Caco-2 (cell line): ENCODE data around the gene SLC25A53. TPM values are rescaled to one million over a fixed set of nuclear protein-coding genes. Genes with fewer than 3 reads are reported as not detected.

Experiments
- BruUV-seq: library from RNA; stranded (reverse); fragments of 400-500 nt; replicated peaks from 2 replicates; lab custom pipeline; 2021; lab: Mats Ljungman, UMichigan
- CTCF ChIA-PET: fragments of 300-600 bp; sonication (Branson Sonifier 250); formaldehyde crosslinking; loops from one replicate; lab custom pipeline; 2022; ENCODE audit warnings: antibody characterized with exemption; lab: Charles Lee
- POLR2A ChIA-PET: fragments of 300-600 bp; sonication (Branson Sonifier 250); formaldehyde crosslinking; loops from one replicate; lab custom pipeline; 2022; ENCODE audit warnings: antibody characterized with exemption; lab: Charles Lee
- DNase-seq, 2 experiments: peaks; one replicate each; pipeline versions ENCODE4 v3.0.0 to v3.0.0-alpha.2; 2020 to 2022
- H3K27me3 ChIP-seq: replicated peaks from 2 replicates; pipeline ENCODE4 v1.6.0; 2011; ENCODE audit warnings: low read length; ENCODE audit not compliant: control insufficient read depth, insufficient read depth
- H3K36me3 ChIP-seq: 2 replicates; pipeline ENCODE4 v1.5.1; 2011; ENCODE audit warnings: low read length; ENCODE audit not compliant: control insufficient read depth, insufficient read depth
- H3K4me1 ChIP-seq: fragments of 250-450 bp; sonication (Bioruptor Pico); 2 replicates; pipeline ENCODE4 v1.5.1; 2020; ENCODE audit warnings: mild to moderate bottlenecking
- H3K4me3 ChIP-seq: 2 replicates; pipeline ENCODE4 v1.5.1; 2011; ENCODE audit warnings: low read depth, mild to moderate bottlenecking, control low read depth, low read length
- H3K9me3 ChIP-seq: fragments of 250-450 bp; sonication (Bioruptor Pico); 2 replicates; pipeline ENCODE4 v1.5.1; 2020; ENCODE audit warnings: mild to moderate bottlenecking, moderate library complexity
- H3K27ac Mint-ChIP-seq: one replicate; pipeline ENCODE4 v1.8.0; 2022; ENCODE audit warnings: mixed read lengths; ENCODE audit not compliant: unreplicated experiment
- H3K27me3 Mint-ChIP-seq: one replicate; pipeline ENCODE4 v1.8.0; 2022; ENCODE audit warnings: mixed read lengths; ENCODE audit not compliant: insufficient read depth, unreplicated experiment
- H3K36me3 Mint-ChIP-seq: one replicate; pipeline ENCODE4 v1.8.0; 2022; ENCODE audit warnings: mild to moderate bottlenecking, mixed read lengths; ENCODE audit not compliant: insufficient read depth, unreplicated experiment
- H3K4me1 Mint-ChIP-seq: one replicate; pipeline ENCODE4 v1.8.0; 2022; ENCODE audit warnings: low read depth, mixed read lengths; ENCODE audit not compliant: unreplicated experiment
- H3K4me3 Mint-ChIP-seq: one replicate; pipeline ENCODE4 v1.8.0; 2022; ENCODE audit warnings: mild to moderate bottlenecking, moderate library complexity, mixed read lengths; ENCODE audit not compliant: unreplicated experiment
- H3K9me3 Mint-ChIP-seq: one replicate; pipeline ENCODE4 v1.8.0; 2022; ENCODE audit warnings: mixed read lengths; ENCODE audit not compliant: unreplicated experiment
- CTCF ChIP-seq, 2 experiments: fragments of 200-600 bp in 1 of 2; IDR thresholded peaks; 1 replicate in 1 of 2; 2 replicates in 1 of 2; pipeline versions ENCODE4 v1.5.1 to v1.8.0; 2011 to 2022; ENCODE audit warnings: antibody characterized with exemption in 1 of 2, control low read depth in 1 of 2, inconsistent platforms in 1 of 2, low read depth in 1 of 2, low read length in 1 of 2, mild to moderate bottlenecking in 1 of 2, moderate library complexity in 1 of 2; ENCODE audit not compliant: insufficient read depth in 1 of 2, severe bottlenecking in 1 of 2, unreplicated experiment in 1 of 2
- intact Hi-C: fragments of 100-400 bp; cut with micrococcal nuclease; formaldehyde crosslinking; loops from one replicate; pipeline ENCODE4 v1.10.0; 2022; ENCODE audit not compliant: unreplicated experiment
- total RNA-seq: library from RNA; stranded (reverse); gene quantifications from 2 replicates; pipeline ENCODE4 v1.2.3, GENCODE V29; 2022

The SLC25A53 gene
- total RNA-seq, 1 experiment from 2014 or later: 3.2 TPM

GRCh38 chrX:104105330-104106262 is 51.2 kb downstream of the SLC25A53 start:
- no peak overlapping the region for H3K27ac Mint-ChIP-seq
- DNase-seq: no peak
- H3K9me3 ChIP-seq: no peaks in the 10 kb centered on the region
- H3K4me1 ChIP-seq: no peaks in the 10 kb centered on the region
- H3K4me1 Mint-ChIP-seq: no peaks in the 10 kb centered on the region
- TF ChIP-seq CTCF (IDR thresholded peaks at IDR 0.05; ENCODE audit: insufficient read depth in 1 of 2, low read depth in 1 of 2, low read length in 1 of 2, severe bottlenecking in 1 of 2, unreplicated experiment in 1 of 2): no peak
- no peak overlapping the region for H3K4me3 ChIP-seq
- POLR2A ChIA-PET: no interaction called here
- no peaks in the 10 kb centered on the region for H3K36me3 ChIP-seq
- H3K4me3 Mint-ChIP-seq: no peak overlapping the region
- H3K36me3 Mint-ChIP-seq: no peaks in the 10 kb centered on the region
- H3K27me3 Mint-ChIP-seq: peaks cover 5% of the 10 kb centered on the region
- CTCF ChIA-PET: no interaction called here
- no TSS peak for BruUV-seq
- no peaks in the 10 kb centered on the region for H3K27me3 ChIP-seq
- intact Hi-C loops: no loop called here
- no peaks in the 10 kb centered on the region for H3K9me3 Mint-ChIP-seq

- peaks cover 7% of the 10 kb centered on the region for H3K27me3 Mint-ChIP-seq
- H3K27ac Mint-ChIP-seq: no peak overlapping the region
- no peaks in the 10 kb centered on the region for H3K36me3 Mint-ChIP-seq
- H3K4me3 ChIP-seq: no peak overlapping the region
- no TSS peak for BruUV-seq
- no peaks in the 10 kb centered on the region for H3K27me3 ChIP-seq
- H3K9me3 Mint-ChIP-seq: no peaks in the 10 kb centered on the region
- H3K4me3 Mint-ChIP-seq: no peak overlapping the region
- TF ChIP-seq CTCF (IDR thresholded peaks at IDR 0.05; ENCODE audit: insufficient read depth in 1 of 2, low read depth in 1 of 2, low read length in 1 of 2, severe bottlenecking in 1 of 2, unreplicated experiment in 1 of 2): no peak
- H3K9me3 ChIP-seq: no peaks in the 10 kb centered on the region
- H3K4me1 ChIP-seq: no peaks in the 10 kb centered on the region
- H3K4me1 Mint-ChIP-seq: no peaks in the 10 kb centered on the region
- intact Hi-C loops: no loop called here
- no peaks in the 10 kb centered on the region for H3K36me3 ChIP-seq
- DNase-seq: no peak
- POLR2A ChIA-PET: no interaction called here
- CTCF ChIA-PET: no interaction called here
Measured at GRCh38 chrX:104104676-104105075, 52.1 kb downstream of the SLC25A53 start.

- H3K36me3 Mint-ChIP-seq: no peaks in the 10 kb centered on the region
- H3K9me3 Mint-ChIP-seq: no peaks in the 10 kb centered on the region
- Histone ChIP-seq H3K4me1 (no peaks in the 10 kb centered on the region), H3K4me3 (no peak overlapping the region), H3K27me3 (no peaks in the 10 kb centered on the region), H3K36me3 (no peaks in the 10 kb centered on the region), H3K9me3 (no peaks in the 10 kb centered on the region)
- BruUV-seq: no TSS peak
- no peaks in the 10 kb centered on the region for H3K4me1 Mint-ChIP-seq
- DNase-seq: no peak
- TF ChIP-seq CTCF (IDR thresholded peaks at IDR 0.05; ENCODE audit: insufficient read depth in 1 of 2, low read depth in 1 of 2, low read length in 1 of 2, severe bottlenecking in 1 of 2, unreplicated experiment in 1 of 2): no peak
- ChIA-PET POLR2A (no interaction called here), CTCF (no interaction called here)
- no peak overlapping the region for H3K4me3 Mint-ChIP-seq
- peaks cover 9% of the 10 kb centered on the region for H3K27me3 Mint-ChIP-seq
- H3K27ac Mint-ChIP-seq: no peak overlapping the region
- intact Hi-C loops: no loop called here
Measured at GRCh38 chrX:104098919-104099318, 57.9 kb downstream of the SLC25A53 start.
